Measurements from ENCODE around the gene SUGCT.

The SUGCT gene

DNA sequence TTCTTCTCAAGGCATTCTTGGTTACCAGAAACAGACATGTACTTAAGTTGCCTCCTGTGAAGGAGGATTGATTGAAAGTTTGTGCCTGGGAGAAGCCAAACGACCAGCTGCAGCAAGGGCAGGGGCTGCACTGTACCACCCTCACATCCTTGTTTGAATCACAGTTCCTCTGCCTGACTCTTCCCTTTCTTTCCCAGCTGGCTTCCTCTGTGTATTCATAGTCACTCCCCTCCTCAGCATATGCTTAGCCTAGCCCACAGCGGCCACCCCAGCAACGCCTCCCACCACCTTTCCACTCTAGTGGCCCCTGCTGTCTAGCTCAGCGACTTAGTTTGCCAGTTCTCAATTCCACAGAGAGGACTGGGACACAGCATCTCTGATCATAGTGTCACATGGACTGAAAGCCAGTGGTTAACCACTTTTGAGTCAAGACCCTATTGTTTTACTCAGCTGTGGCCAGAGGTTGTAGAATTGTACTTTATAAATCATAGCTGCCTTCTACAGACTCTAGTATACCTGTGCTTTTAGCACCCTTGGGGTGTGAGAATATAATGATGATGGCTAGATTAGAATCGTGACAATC lies 643.0 kb downstream of the SUGCT start:
- no peak for DNase-seq (ENCODE audit: low spot score)

DNA sequence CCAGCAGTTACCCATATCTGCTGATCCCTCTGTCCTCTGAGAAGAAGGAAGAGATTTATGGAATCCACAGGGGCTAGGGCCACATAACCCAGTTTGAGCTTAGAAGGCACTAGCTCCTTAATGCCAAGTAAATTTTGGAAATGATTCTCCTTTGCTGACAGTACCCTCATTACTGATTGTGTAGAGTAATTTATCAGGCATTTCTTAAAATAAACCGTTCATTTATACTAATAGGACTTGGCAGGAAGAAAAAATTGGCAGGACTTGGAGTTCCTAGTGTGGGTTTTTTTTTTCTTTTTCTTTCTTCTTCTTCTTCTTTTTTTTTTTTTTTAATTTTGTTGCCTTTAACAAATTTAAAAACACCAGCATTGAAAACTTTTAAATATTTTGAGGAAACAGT lies 645.7 kb downstream of the SUGCT start:
- DNase-seq (ENCODE audit: low spot score) = no peak

DNA sequence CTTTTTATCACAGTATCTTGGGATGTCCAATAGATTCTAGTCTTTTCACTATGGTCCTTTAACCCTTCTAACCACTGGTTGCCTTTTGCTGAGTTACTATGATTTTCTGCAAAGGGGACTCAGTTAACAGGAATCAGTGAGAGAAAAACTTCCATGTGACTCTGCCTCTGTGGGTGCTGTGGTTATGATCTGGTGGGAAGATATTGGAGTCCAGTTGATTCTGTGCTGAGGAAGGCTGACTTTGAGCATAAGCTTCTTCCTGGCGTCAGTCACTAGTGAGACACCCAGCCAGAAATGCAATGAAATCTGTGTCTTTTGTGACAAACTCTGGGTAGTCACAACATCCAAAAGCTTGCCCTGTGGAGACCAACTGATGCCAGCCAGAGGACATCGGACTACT lies 648.0 kb downstream of the SUGCT start:
- no peak for DNase-seq (ENCODE audit: low spot score)

DNA sequence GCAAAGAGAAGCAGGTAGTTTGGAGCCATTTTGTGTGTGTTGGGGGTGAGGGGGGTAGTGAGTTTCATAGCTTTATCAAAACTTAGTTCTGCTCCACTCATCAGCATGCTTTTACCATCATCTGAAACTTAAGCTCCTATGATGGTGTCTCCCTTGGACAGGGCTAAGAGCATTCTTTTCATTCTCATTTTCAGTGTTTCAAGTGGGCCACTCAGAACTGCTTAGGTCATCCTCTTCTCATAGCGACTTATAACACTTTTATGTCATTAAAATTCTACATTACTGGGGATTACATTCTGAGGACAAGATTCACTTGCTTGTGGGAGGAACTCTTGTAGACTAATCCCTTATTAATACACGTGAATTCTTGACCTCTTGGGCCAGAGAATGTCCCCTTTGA lies 649.4 kb downstream of the SUGCT start:
- DNase-seq (ENCODE audit: low spot score) = no peak

DNA sequence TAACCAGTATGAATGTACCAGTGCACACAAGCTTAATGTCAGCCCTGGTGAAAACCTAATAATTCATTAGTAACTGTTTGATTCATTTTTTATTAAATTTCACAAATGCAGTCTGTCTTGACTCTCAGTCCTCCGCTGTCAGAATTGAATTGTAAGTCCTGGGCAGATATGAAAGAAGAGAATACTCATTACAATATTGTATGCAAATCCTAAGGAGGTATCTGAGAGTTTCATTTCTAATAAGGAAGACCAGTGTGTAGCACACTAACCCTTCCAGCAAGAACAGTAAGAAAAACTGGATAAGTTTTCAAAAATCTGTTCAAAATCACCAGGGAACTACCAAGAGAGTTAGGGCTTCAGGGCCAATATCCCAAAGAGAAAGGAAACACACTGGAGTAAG lies 652.1 kb downstream of the SUGCT start:
- no peak for DNase-seq (ENCODE audit: low spot score)

DNA sequence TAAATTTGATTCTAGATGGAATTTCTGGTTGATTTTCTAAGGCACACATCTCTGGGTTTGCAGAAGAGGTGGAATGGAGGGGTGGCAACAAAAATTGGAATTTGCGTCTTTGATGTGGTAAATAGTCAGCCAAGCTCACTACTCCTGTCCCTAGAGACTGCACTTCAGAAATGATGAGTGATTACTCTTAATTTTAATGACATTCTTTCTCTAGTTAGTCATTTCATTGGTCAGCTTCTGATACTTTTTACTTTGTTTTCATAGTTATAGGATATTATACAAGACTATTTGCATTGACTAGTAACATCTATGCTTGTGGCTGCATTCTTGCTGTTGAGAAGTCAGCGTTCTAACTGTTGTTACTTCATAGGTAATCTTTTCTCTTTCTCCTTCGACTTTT lies 658.3 kb downstream of the SUGCT start:
- DNase-seq (ENCODE audit: low spot score) = peak; percentile 97

DNA sequence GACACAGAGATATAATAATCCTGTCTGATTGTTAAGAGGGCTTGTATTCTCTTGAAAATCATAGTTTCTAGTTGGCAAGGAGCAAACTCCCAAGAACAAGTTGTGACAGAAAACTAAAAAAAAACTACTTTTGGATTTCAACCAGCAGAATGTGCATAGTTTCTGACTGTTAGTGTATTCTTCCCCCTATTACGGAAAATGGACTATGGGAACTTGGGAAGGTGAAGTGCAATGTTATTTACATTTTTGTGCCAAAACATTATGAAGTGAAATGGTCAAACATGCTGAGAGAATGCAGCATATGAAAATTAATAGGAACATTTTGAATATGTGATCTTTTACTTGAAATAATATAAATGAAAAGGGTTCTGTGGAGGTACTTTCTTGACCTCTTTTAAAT lies 660.8 kb downstream of the SUGCT start:
- no peak for DNase-seq (ENCODE audit: low spot score)

DNA sequence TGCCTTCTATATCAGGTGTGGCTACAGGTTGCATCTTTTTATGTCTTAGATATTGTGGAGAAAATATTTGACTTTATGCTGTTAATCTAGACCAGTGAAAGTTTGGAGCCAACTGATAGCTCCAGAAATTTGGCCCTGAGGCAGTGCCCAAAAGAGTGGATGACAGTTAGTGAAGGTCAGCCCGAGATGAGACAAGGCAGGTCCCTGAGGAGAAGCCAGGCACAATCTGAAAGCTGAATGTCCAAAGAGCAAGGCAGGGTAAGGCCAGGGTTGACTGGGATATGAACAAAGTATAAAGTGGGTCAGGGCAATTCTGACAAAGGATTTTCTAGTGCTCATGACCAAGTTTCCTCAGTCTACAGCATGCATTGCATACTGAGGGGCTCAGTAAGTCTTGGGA lies 661.9 kb downstream of the SUGCT start:
- no peak for DNase-seq (ENCODE audit: low spot score)

DNA sequence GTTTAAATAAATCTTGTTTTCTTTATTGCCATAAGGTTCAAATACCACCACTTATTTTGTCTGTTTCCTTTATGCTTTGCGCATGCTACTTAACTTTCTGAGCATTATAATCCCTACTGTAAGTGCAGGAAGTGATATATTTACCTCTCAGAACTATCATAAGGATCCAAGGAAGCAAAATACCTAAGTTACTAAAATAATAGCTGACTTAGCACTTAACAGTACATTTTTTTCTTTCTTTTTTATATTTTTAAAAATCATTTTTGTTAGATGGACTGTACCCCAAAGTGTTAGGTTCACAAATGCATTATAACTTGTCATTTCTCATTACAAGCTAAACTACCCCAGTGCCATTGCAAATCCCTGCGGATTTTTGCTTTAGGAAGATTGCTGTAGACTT lies 663.8 kb downstream of the SUGCT start:
- DNase-seq (ENCODE audit: low spot score) = no peak

DNA sequence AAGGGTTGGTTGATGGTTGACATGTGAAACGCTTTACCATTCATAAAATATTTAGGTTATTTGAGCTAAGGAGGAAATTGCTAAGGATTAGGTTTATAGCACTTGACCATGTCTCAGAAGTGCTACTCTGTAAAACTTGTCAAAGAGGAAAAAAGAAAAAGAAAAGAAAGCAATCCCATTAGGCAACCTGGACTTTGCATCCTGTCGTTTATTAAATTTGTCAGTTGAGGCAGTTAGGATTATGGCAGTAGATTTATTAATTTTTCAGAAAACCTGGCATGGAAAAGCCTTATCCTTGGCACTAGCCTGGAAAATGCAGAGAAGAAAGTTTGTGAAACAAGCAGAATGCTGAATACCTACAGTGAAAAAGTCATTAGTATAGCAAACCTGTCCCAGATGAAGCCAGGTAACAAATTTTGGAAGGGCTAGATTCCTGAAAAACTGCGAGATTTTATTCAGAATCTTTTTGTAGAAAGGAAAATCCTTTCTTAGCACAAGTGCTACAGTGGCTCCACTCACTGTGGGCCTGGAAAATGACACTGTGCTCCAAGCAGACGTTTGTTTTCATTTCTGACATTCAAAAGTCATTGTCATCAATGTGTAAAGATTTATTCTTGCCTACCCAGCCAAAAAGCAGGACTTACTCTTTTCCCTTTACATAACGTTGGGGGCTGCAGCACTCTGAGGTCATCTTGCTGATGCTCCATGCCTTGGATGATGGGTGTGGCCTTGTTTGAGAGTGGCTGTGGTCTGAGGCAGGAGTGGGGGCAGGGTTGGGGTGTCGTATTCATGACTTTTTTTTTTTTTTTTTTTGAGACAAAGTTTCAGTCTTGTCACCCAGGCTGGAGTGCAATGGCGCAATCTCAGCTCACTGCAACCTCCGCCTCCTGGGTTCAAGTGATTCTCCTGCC lies 664.9 kb downstream of the SUGCT start:
- peak; percentile 22 for DNase-seq (ENCODE audit: low spot score)

DNA sequence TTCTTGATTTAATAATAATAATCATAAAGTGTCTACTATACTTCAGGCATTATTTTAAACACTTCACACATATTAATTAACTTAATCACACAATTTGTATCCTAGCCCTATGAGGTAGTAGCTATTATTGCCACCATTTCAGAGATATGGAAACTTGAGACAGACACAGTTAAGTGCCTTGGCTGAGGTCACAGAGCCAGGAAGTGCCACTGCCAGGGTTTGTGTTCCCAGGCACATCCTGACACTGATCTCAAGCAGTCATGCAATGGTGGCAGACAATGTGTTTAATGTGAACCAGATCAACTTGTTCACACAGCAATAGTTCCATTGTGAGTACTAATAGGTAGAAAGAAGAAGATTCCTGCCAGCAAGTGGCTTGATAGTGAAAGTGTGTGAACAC lies 666.0 kb downstream of the SUGCT start:
- DNase-seq (ENCODE audit: low spot score) = no peak

DNA sequence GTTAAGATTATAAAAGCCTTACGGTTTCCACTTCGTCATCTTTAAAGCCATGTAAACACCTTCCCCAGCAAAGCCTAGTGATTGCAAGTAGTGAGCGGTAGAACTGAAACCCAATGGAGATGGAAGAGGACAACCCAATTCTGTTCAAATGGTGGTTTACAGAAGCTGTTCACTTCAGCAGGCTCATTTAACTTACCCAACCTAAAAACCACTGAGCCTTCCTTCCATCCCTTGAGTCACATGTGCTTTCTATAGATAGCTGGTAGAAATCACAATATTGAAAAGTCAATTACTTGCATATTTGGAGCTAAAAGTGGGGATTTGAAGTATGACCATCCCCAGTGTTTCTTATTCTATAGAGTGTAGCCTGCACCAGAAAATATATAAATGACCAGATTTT lies 667.7 kb downstream of the SUGCT start:
- DNase-seq (ENCODE audit: low spot score) = no peak

DNA sequence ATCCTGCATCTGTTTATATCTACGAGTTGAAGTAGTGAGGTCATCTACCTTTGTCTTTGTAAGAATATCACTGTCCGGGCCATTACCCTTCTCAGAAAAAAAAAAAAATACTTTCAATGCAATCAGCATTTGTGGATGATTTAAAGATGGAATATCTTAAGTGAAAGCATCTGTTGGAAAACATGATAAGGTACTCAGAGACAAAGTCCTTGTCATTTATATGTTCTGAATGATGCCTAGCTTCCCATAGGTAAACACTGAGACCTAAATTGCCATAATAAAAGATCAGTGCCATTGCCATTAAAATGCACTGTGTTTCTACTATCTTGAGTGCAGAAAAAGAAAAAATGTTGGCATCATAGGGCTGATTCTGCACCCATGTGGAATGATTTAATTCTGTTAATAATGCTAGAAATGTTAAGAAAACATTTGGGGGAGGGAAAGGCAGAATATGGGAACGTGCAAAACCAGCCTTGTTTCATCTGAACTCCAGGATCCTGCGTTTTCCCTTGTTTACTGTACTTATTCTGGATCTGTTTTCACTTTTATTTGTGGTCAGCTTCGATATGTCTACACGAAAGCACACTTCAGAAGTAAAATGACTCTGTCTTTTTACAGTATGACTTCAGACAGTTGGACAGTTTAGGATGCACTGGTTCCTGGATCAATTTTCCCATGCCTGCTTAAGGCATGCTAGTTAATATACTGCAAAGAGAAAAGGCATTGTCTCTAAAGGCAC lies 669.8 kb downstream of the SUGCT start:
- no peak for DNase-seq (ENCODE audit: low spot score)

DNA sequence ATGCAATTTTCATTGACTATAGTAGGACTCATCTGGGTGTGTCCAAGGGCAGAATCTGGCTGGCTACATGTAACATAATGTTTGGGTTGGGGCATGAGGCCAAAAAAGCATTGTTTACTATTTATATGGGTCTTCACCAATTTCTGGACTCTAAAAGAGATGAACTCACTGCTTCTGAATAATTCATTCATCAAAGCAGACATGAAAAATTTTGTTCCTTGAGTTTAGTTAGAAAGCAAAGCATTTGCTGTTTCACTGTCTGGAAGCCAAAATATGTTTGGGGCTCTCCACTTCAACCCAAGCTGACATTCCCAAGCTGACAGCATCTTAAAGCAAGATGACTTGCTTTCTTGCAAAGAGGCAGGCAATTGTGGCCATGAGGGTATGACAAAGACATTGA lies 670.6 kb downstream of the SUGCT start:
- no peak for DNase-seq (ENCODE audit: low spot score)

DNA sequence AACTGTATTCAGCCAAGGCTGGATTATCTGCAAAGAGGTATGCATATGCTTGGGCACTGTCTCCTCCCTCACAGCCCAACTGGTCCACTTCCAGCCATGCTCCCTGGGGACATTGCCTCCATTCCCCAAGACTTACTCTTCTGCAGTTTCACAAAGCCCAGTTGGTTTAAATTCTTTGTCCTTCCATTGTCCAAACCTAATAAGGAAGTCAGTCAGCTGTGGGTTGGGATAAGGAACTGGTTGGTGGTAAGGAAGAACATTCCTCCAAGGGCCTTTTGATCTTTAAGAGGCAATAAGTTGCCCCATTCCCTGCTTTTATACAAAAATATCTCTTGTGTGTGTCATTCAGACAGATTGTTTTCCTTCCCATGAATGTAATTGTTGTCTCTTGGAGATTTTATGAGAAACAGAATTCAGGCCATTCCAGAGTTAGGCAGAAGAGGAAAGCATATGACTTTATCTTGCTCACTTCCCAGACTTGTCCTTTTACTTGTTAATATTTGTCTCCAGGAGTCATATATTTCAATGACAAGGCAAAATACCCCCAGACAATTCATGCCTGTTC lies 673.7 kb downstream of the SUGCT start:
- peak; percentile 28 for DNase-seq (ENCODE audit: low spot score)

DNA sequence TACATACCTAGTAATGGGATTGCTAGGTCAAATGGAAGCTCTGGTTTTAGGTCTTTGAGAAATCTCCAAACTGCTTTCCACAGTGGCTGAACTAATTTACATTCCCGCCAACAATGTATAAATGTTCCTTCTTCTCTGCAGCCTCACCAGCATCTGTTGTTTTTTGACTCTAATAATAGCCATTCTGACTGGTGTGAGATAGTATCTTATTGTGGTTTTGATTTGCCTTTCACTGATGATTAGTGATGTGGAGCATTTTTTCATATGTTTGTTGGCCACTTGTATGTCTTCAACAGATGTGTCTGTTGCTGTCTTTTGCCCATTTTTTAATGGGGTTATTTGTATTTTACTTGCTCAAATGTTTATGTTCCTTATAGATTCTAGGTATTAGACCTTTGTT lies 675.5 kb downstream of the SUGCT start:
- DNase-seq (ENCODE audit: low spot score) = no peak

DNA sequence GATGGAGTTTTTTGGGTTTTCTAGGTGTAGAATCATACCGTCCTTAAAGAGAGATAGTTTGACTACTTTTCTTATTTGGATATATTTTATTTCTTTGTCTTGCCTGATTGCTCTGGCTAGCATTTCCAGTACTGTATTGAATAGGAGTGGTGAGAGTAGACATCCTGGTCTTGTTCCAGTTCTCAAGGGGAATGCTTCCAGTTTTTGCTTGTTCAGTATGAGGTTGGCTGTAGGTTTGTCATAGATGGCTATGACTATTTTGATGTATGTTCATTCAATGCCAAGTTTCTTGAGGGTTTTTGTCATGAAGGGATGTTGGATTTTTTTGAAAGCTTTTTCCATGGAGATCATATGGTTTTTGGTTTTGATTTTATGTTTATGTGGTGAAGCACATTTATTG lies 676.9 kb downstream of the SUGCT start:
- DNase-seq (ENCODE audit: low spot score) = no peak

DNA sequence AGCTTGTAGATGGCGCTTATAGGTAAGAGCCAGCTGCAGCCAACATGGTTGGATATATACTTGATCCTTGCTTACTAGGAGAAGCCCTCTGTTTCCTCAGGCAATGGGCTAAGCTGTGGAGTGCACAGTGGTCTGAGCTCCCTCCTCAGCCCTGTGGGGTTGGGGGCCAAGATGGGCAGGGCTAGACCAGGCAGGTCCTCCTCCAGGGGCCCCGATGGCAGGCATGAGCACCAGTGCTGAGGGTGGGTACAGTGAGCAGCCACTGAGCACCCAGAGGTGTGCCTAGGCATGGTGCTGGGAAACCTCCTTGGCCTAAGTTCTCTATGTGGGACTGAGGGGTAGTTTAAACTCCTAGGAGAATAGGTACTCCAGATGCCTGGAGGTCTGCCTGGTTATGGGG lies 680.2 kb downstream of the SUGCT start:
- no peak for DNase-seq (ENCODE audit: low spot score)

DNA sequence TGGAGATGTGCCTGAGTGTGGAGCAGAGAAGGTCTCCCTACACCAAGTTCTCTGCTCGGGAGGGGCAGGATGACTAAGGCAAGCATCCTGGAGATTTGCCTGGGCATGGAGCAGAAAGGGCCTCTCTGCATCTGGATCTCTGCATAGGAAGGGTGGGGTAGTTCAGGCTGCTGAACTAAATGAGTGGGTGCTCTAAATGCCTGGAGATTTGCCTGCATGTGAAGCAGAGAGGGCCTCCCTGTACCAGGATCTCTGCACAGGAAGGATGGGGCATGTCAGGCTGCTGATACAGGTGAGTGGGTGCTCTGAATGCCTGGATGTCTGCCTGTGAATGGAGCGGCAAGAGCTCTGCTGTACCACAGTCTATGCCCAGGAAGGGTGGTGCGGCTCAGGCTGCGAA lies 680.7 kb downstream of the SUGCT start:
- DNase-seq (ENCODE audit: low spot score) = no peak

DNA sequence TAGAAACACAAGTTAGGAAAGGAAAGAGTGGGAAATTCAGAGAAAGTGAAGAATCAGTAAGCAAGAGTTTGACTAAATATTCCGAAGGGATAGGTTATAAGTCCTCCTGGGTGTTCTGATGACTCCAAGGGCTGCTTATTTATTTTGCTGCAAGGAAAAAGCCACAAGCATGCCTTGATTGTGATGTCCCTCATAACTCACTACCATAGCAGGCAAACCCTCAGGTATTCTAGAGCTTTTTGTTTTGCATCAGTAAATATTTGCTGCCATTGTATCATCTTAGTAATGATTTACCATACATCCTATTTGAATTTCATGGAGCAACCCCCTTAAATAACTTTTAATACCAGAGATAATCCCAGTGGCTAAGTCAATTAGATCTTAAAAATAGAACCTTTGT lies 688.1 kb downstream of the SUGCT start:
- DNase-seq (ENCODE audit: low spot score) = no peak

DNA sequence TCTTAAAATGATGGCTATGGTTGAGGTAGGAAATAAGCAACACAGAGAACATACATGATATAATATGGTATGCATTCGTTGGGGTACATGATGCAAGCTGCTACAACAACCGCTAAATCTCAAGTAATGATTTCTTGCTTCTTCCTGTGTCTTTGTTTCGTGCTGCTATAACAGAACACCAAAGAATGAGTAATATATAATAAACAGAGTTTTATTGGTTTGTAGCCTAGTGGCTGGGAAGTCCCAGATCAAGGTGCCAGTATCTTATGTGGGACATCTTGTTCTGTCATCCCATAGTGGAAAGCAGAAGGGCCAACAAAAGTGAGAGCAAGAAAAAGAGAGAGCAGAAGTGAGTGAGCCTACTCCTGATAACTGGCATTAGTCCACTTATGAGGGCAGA lies 689.7 kb downstream of the SUGCT start:
- no peak for DNase-seq (ENCODE audit: low spot score)

DNA sequence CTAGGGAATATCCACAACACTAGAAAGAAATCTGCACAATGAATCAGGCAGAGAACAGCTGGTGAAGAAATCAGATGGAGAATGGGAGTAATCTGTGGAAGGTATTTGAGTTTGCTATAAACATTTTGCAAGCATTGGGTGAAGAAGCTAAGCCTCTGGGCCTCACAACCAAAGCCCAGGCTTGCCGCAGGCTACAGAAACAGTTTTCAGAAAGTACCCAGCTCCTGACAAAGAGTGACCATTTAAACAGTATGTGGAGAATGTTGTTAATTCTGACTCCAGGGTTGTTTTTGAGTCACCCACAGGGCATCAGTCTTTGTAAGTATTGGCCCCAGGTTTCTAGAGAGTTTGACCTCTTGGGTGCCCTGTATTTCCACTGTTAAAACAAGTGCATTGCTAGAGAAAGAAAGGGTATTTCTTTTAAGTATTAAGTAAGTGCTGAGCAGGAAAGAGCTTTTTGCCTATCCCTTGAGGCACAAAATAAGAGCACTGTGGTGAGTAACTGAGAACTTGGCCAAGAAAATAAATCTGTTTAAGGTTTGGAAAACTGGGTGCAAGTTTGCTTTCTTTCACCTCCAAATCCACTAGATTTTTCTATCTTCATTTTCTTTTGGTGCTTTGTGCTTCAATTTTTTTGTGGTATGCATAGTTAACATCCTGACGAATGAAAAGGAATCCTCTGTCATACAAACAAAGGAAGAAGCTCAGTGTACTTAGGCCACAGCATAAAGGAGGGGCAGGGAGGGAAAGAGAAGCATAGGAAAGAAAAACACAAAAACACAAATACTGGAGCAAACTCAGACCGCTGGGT lies 691.8 kb downstream of the SUGCT start:
- no peak for DNase-seq (ENCODE audit: low spot score)

Data from SW480 (cell line).